Neural cell (in vitro differentiated cells): ENCODE measurements around the gene CSK. TPM values are rescaled to one million over a fixed set of nuclear protein-coding genes. Genes with fewer than 3 reads are reported as not detected.

ENCODE experiments used
- H2AFZ ChIP-seq: fragments of 200-600, 300-800 bp; sonication (generic), shearing (Covaris generic); 2 replicates; pipeline ENCODE4 v1.6.0; 2014; ENCODE audit warnings: low read depth, mild to moderate bottlenecking, antibody characterized with exemption, low read length, moderate library complexity
- H3F3A ChIP-seq: fragments of 200-600 bp; shearing (Covaris generic); 2 replicates; pipeline ENCODE4 v1.6.1; 2016; ENCODE audit warnings: mild to moderate bottlenecking, moderate library complexity, mixed read lengths, antibody characterized with exemption, low read length; ENCODE audit not compliant: insufficient read depth, poor library complexity, severe bottlenecking
- H3K27ac ChIP-seq: fragments of 200-600, 300-800 bp; sonication (generic), shearing (Covaris generic); 2 replicates; pipeline ENCODE4 v1.5.1; 2014; ENCODE audit warnings: mild to moderate bottlenecking, low read length, moderate library complexity
- H3K27me3 ChIP-seq: fragments of 300-800, 200-600 bp; sonication (generic), shearing (Covaris generic); 2 replicates; pipeline ENCODE4 v1.6.0; 2014; ENCODE audit warnings: mild to moderate bottlenecking, low read depth, low read length, moderate library complexity; ENCODE audit not compliant: insufficient read depth
- H3K36me3 ChIP-seq: fragments of 300-800, 200-600 bp; sonication (generic), shearing (Covaris generic); 2 replicates; pipeline ENCODE4 v1.5.1; 2014; ENCODE audit warnings: mild to moderate bottlenecking, antibody characterized with exemption, low read length, moderate library complexity; ENCODE audit not compliant: insufficient read depth
- H3K4me2 ChIP-seq: fragments of 300-800, 200-600 bp; sonication (generic), shearing (Covaris generic); 2 replicates; pipeline ENCODE4 v1.6.0; 2014; ENCODE audit warnings: mild to moderate bottlenecking, low read length
- H3K4me3 ChIP-seq: fragments of 300-800, 200-600 bp; sonication (generic), shearing (Covaris generic); 2 replicates; pipeline ENCODE4 v1.5.1; 2014; ENCODE audit warnings: mild to moderate bottlenecking, low read length, moderate library complexity
- H3K79me2 ChIP-seq: fragments of 200-600 bp; shearing (Covaris generic); replicated peaks from 2 replicates; pipeline ENCODE4 v1.6.0; 2014; ENCODE audit warnings: mild to moderate bottlenecking, low read length, moderate library complexity; ENCODE audit not compliant: insufficient read depth
- H3K9ac ChIP-seq: fragments of 300-800, 200-600 bp; sonication (generic), shearing (Covaris generic); 2 replicates; pipeline ENCODE4 v1.6.1; 2016; ENCODE audit warnings: mild to moderate bottlenecking, low read length, mixed read lengths
- H3K9me2 ChIP-seq: fragments of 200-600 bp; shearing (Covaris generic); 2 replicates; pipeline ENCODE4 v1.6.1; 2016; ENCODE audit warnings: mild to moderate bottlenecking, low read length, mixed read lengths; ENCODE audit not compliant: insufficient read depth
- H3K9me3 ChIP-seq: fragments of 200-600, 300-800 bp; sonication (generic), shearing (Covaris generic); 2 replicates; pipeline ENCODE4 v1.6.1; 2016; ENCODE audit warnings: mild to moderate bottlenecking, mixed run types, low read length, moderate library complexity, mixed read lengths
- H4K20me1 ChIP-seq: fragments of 200-600 bp; shearing (Covaris generic); 2 replicates; pipeline ENCODE4 v1.6.1; 2016; ENCODE audit warnings: mild to moderate bottlenecking, mixed run types; ENCODE audit not compliant: insufficient read depth
- CTCF ChIP-seq: fragments of 450-650 bp; IDR thresholded peaks from 2 replicates; pipeline ENCODE4 v1.5.1; 2014; ENCODE audit warnings: antibody characterized with exemption, mild to moderate bottlenecking, moderate library complexity; ENCODE audit not compliant: poor library complexity, severe bottlenecking
- EP300 ChIP-seq: fragments of 450-650 bp; conservative IDR thresholded peaks from 2 replicates; pipeline ENCODE4 v1.6.1; 2014; ENCODE audit warnings: antibody characterized with exemption, mild to moderate bottlenecking, moderate library complexity; ENCODE audit not compliant: poor library complexity, severe bottlenecking
- EZH2 ChIP-seq: fragments of 200-600, 300-800 bp; shearing (Covaris generic), sonication (generic); IDR thresholded peaks from 2 replicates; pipeline ENCODE4 v1.6.1; 2014; ENCODE audit warnings: antibody characterized with exemption, low read length, borderline replicate concordance, mild to moderate bottlenecking; ENCODE audit not compliant: insufficient read depth, poor library complexity, severe bottlenecking
- MXI1 ChIP-seq: fragments of 450-650 bp; conservative IDR thresholded peaks from 2 replicates; pipeline ENCODE4 v1.6.1; 2014; ENCODE audit warnings: antibody characterized with exemption, mild to moderate bottlenecking; ENCODE audit not compliant: poor library complexity, severe bottlenecking
- POLR2AphosphoS5 ChIP-seq: IDR thresholded peaks from 2 replicates; pipeline ENCODE4 v1.6.1; 2012
- RAD21 ChIP-seq: fragments of 450-650 bp; conservative IDR thresholded peaks from 2 replicates; pipeline ENCODE4 v1.6.1; 2014; ENCODE audit warnings: antibody characterized with exemption, mild to moderate bottlenecking, moderate library complexity
- REST ChIP-seq: IDR thresholded peaks from 2 replicates; pipeline ENCODE4 v1.6.1; 2012; ENCODE audit warnings: borderline replicate concordance
- SMC3 ChIP-seq: fragments of 450-650 bp; conservative IDR thresholded peaks from 2 replicates; pipeline ENCODE4 v1.6.1; 2014; ENCODE audit warnings: antibody characterized with exemption, mild to moderate bottlenecking, moderate library complexity; ENCODE audit not compliant: poor library complexity
- TAF1 ChIP-seq: IDR thresholded peaks from 2 replicates; pipeline ENCODE4 v1.6.1; 2012; ENCODE audit warnings: low read depth
- polyA plus RNA-seq: library from polyadenylated mRNA; depleted of rRNA; stranded (reverse); fragments of >200 nt; gene quantifications from 2 replicates; pipeline ENCODE4 v1.2.3, GENCODE V29; 2014

The CSK gene
- polyA plus RNA-seq, 1 donor from 2014 or later: 45.5 TPM

GRCh38 chr15:74791667-74792066 lies 9.8 kb downstream of the CSK start:
- Histone ChIP-seq H3K27ac (no peak overlapping the region), H3K9me3 (no peaks in the 10 kb centered on the region), H3K79me2 (peaks cover 34% of the 10 kb centered on the region), H3K9ac (no peak overlapping the region), H3K9me2 (no peaks in the 10 kb centered on the region), H3K27me3 (no peaks in the 10 kb centered on the region), H2AFZ (no peak overlapping the region), H3F3A (no peaks in the 10 kb centered on the region), H3K4me2 (no peak overlapping the region), H4K20me1 (no peaks in the 10 kb centered on the region), H3K36me3 (no peaks in the 10 kb centered on the region), H3K4me3 (no peak overlapping the region)
- TF ChIP-seq SMC3 (no peak), REST (no peak), TAF1 (no peak)

- Histone ChIP-seq H3F3A (no peaks in the 10 kb centered on the region), H3K4me2 (no peak overlapping the region), H3K36me3 (no peaks in the 10 kb centered on the region), H3K9ac (no peak overlapping the region), H3K27ac (no peak overlapping the region), H3K9me3 (no peaks in the 10 kb centered on the region), H3K4me3 (no peak overlapping the region), H3K27me3 (no peaks in the 10 kb centered on the region), H2AFZ (no peak overlapping the region), H4K20me1 (no peaks in the 10 kb centered on the region), H3K79me2 (peaks cover 29% of the 10 kb centered on the region), H3K9me2 (no peaks in the 10 kb centered on the region)
- TF ChIP-seq RAD21 (no peak), TAF1 (no peak), EZH2 (no peak), MXI1 (no peak), SMC3 (no peak), POLR2AphosphoS5 (no peak), CTCF (no peak), REST (no peak), EP300 (no peak)
These were observed 10.5 kb downstream of the CSK start for GRCh38 chr15:74792227-74793016.
